ENCODE data around the gene INSR. TPM values are rescaled to one million over a fixed set of nuclear protein-coding genes. Genes with fewer than 3 reads are reported as not detected.
"Not testable (repeated sequence)": the region's sequence is repeated elsewhere in the genome, so short reads cannot be mapped to it uniquely, and the experiment has no call there.

Gene INSR
- total RNA-seq, 1 experiment from 2014 or later: 22.6 TPM

DNA sequence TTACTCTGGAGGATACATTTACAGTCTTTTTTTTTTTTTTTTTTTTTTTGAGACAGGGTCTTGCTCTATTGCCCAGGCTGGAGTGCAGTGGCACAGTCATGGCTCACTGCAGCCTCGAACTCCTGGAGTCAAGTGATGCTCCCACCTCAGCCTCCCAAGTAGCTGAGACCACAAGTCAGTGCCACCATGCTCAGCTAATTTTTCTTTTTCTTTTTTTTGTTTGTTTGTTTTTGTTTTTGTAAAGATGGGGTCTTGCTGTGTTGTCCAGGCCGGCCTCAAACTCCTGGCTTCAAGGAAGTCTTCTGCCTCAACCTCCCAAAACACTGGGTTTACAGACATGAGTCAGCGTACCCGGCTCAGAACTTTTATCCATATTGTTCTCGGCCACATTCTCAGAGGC is 64.5 kb downstream of the INSR start:
- Histone ChIP-seq H3K27me3 (replicated peaks; ENCODE audit: control insufficient read depth, insufficient read depth, low read length) (no peaks in the 10 kb centered on the region), H3K36me3 (ENCODE audit: control insufficient read depth, insufficient read depth, low read length) (no peaks in the 10 kb centered on the region), H3K4me1 (no peaks in the 10 kb centered on the region), H3K9me3 (no peaks in the 10 kb centered on the region), H3K4me3 (ENCODE audit: low read depth, low read length) (no peak overlapping the region)
- DNase-seq: no peak
- H3K36me3 Mint-ChIP-seq (ENCODE audit: insufficient read depth, unreplicated experiment): no peaks in the 10 kb centered on the region
- BruUV-seq (replicated peaks): no TSS peak
- H3K4me1 Mint-ChIP-seq (ENCODE audit: low read depth, unreplicated experiment): no peaks in the 10 kb centered on the region
- TF ChIP-seq, protein P1, sequence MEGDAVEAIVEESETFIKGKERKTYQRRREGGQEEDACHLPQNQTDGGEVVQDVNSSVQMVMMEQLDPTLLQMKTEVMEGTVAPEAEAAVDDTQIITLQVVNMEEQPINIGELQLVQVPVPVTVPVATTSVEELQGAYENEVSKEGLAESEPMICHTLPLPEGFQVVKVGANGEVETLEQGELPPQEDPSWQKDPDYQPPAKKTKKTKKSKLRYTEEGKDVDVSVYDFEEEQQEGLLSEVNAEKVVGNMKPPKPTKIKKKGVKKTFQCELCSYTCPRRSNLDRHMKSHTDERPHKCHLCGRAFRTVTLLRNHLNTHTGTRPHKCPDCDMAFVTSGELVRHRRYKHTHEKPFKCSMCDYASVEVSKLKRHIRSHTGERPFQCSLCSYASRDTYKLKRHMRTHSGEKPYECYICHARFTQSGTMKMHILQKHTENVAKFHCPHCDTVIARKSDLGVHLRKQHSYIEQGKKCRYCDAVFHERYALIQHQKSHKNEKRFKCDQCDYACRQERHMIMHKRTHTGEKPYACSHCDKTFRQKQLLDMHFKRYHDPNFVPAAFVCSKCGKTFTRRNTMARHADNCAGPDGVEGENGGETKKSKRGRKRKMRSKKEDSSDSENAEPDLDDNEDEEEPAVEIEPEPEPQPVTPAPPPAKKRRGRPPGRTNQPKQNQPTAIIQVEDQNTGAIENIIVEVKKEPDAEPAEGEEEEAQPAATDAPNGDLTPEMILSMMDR (IDR thresholded peaks at IDR 0.05; ENCODE audit: insufficient read depth in 1 of 2, low read depth in 1 of 2, low read length in 1 of 2, severe bottlenecking in 1 of 2, unreplicated experiment in 1 of 2): no peak
- CTCF ChIA-PET: no interaction called here
- intact Hi-C loops (cut with micrococcal nuclease; ENCODE audit: unreplicated experiment): no loop called here
- no peak overlapping the region for H3K27ac Mint-ChIP-seq (ENCODE audit: unreplicated experiment)
- POLR2A ChIA-PET: no interaction called here
- no peaks in the 10 kb centered on the region for H3K9me3 Mint-ChIP-seq (ENCODE audit: unreplicated experiment)
- no peaks in the 10 kb centered on the region for H3K27me3 Mint-ChIP-seq (ENCODE audit: insufficient read depth, unreplicated experiment)
- H3K4me3 Mint-ChIP-seq (ENCODE audit: unreplicated experiment): no peak overlapping the region

DNA sequence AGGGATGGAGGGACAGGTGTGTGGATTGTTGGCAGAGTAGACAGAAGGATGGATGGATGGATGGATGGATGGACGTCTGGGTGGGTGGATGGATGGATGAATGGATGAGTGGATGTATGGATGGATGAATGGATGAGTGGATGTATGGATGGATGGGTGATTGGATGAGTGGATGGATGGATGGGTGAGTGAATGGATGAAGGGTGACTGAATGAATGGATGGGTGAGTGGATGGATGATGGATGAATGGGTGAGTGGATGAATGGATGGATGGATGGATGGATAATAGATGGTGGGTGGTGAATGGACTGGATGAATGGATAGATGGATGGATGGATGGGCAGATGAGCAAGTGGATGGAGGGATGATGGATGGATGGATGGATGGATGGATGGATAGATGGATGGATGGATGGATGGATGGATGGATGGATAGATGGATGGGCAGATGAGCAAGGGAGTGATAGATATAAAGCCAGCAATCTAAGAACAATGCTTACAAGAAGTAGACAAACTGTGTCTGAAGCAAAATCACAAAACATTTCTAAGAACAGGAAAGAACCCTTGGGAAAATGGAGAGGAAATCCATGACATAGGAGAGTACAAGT is 65.2 kb downstream of the INSR start:
- Histone ChIP-seq H3K9me3 (no peaks in the 10 kb centered on the region), H3K4me1 (no peaks in the 10 kb centered on the region), H3K36me3 (ENCODE audit: control insufficient read depth, insufficient read depth, low read length) (no peaks in the 10 kb centered on the region), H3K4me3 (ENCODE audit: low read depth, low read length) (no peak overlapping the region), H3K27me3 (replicated peaks; ENCODE audit: control insufficient read depth, insufficient read depth, low read length) (no peaks in the 10 kb centered on the region)
- DNase-seq: no peak
- TF ChIP-seq, protein P1 (IDR thresholded peaks at IDR 0.05; ENCODE audit: insufficient read depth in 1 of 2, low read depth in 1 of 2, low read length in 1 of 2, severe bottlenecking in 1 of 2, unreplicated experiment in 1 of 2): no peak
- BruUV-seq (replicated peaks): no TSS peak
- Mint-ChIP-seq H3K4me1 (ENCODE audit: low read depth, unreplicated experiment) (peaks cover 5% of the 10 kb centered on the region), H3K27ac (ENCODE audit: unreplicated experiment) (no peak overlapping the region), H3K4me3 (ENCODE audit: unreplicated experiment) (no peak overlapping the region), H3K9me3 (ENCODE audit: unreplicated experiment) (no peaks in the 10 kb centered on the region), H3K27me3 (ENCODE audit: insufficient read depth, unreplicated experiment) (no peaks in the 10 kb centered on the region), H3K36me3 (ENCODE audit: insufficient read depth, unreplicated experiment) (no peaks in the 10 kb centered on the region)
- POLR2A ChIA-PET: no interaction called here
- CTCF ChIA-PET: no interaction called here
- intact Hi-C loops (cut with micrococcal nuclease; ENCODE audit: unreplicated experiment): no loop called here

DNA sequence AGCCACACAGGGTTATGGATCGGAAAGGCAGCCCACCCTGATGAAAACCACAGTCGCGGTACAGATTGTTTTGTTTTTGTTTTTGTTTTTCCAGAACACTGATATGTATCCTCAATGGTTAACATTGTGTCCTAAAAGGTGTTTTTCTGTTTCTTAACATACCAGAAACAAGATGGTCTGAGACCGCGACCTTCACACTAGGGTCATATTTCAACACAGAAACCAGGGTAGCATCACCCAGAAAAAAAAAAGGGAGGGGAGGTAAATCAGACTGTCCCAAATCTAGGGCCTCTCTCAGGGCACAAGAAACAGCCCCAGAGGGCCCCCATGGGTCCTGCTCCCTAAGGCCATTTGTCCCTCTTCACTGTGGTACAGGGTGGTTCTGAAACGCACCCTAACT is 66.5 kb downstream of the INSR start:
- Mint-ChIP-seq H3K4me1 (ENCODE audit: low read depth, unreplicated experiment) (peaks cover 5% of the 10 kb centered on the region), H3K36me3 (ENCODE audit: insufficient read depth, unreplicated experiment) (no peaks in the 10 kb centered on the region), H3K9me3 (ENCODE audit: unreplicated experiment) (no peaks in the 10 kb centered on the region), H3K4me3 (ENCODE audit: unreplicated experiment) (no peak overlapping the region), H3K27ac (ENCODE audit: unreplicated experiment) (no peak overlapping the region), H3K27me3 (ENCODE audit: insufficient read depth, unreplicated experiment) (no peaks in the 10 kb centered on the region)
- no peak for DNase-seq
- intact Hi-C loops (cut with micrococcal nuclease; ENCODE audit: unreplicated experiment): no loop called here
- BruUV-seq (replicated peaks): no TSS peak
- Histone ChIP-seq H3K27me3 (replicated peaks; ENCODE audit: control insufficient read depth, insufficient read depth, low read length) (no peaks in the 10 kb centered on the region), H3K4me1 (no peaks in the 10 kb centered on the region), H3K9me3 (no peaks in the 10 kb centered on the region), H3K36me3 (ENCODE audit: control insufficient read depth, insufficient read depth, low read length) (no peaks in the 10 kb centered on the region), H3K4me3 (ENCODE audit: low read depth, low read length) (no peak overlapping the region)
- TF ChIP-seq, protein P1 (IDR thresholded peaks at IDR 0.05; ENCODE audit: insufficient read depth in 1 of 2, low read depth in 1 of 2, low read length in 1 of 2, severe bottlenecking in 1 of 2, unreplicated experiment in 1 of 2): no peak
- CTCF ChIA-PET: no interaction called here
- POLR2A ChIA-PET: no interaction called here

DNA sequence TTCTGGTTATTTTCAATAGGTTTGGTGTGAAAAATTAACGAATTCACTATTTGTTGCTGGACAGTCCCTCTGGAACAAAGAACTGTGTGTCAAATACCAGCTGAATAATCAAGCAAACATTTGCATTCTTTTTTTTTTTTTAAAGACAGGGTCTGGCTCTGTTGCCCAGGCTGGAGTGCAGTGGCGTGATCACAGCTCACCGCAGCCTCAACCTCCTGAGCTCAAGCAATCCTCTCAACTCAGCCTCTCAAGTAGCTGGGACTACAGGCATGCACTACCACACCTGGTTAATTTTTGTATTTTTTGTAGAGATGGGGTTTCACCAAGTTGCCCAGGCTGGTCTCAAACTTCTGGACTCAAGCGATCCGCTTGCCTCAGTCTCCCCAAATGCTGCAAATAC is 67.1 kb downstream of the INSR start:
- H3K4me1 Mint-ChIP-seq (ENCODE audit: low read depth, unreplicated experiment); H3K9me3 ChIP-seq; H3K27me3 Mint-ChIP-seq (ENCODE audit: insufficient read depth, unreplicated experiment); H3K4me1 ChIP-seq; BruUV-seq (replicated peaks); CTCF ChIA-PET; intact Hi-C loops (cut with micrococcal nuclease; ENCODE audit: unreplicated experiment); DNase-seq; H3K4me3 Mint-ChIP-seq (ENCODE audit: unreplicated experiment); H3K9me3 Mint-ChIP-seq (ENCODE audit: unreplicated experiment); H3K4me3 ChIP-seq (ENCODE audit: low read depth, low read length); H3K36me3 Mint-ChIP-seq (ENCODE audit: insufficient read depth, unreplicated experiment); H3K27me3 ChIP-seq (replicated peaks; ENCODE audit: control insufficient read depth, insufficient read depth, low read length); H3K36me3 ChIP-seq (ENCODE audit: control insufficient read depth, insufficient read depth, low read length); H3K27ac Mint-ChIP-seq (ENCODE audit: unreplicated experiment): not testable (repeated sequence)
- POLR2A ChIA-PET: interaction anchor here (0.7 kb wide), 1 partner anchor 29 kb away, joined by 10 read pairs; no protein-coding TSS in a partner anchor

Measured in Caco-2 (cell line).